ENCODE results near the gene TPPP3. TPM values are rescaled to one million over a fixed set of nuclear protein-coding genes. Genes with fewer than 3 reads are reported as not detected.

TPPP3 gene
- total RNA-seq: 100 to 1,000 TPM in 1 of 4 donors, 10 to 100 TPM in 3; 32.0 to 116 (median 41.3) TPM

DNA sequence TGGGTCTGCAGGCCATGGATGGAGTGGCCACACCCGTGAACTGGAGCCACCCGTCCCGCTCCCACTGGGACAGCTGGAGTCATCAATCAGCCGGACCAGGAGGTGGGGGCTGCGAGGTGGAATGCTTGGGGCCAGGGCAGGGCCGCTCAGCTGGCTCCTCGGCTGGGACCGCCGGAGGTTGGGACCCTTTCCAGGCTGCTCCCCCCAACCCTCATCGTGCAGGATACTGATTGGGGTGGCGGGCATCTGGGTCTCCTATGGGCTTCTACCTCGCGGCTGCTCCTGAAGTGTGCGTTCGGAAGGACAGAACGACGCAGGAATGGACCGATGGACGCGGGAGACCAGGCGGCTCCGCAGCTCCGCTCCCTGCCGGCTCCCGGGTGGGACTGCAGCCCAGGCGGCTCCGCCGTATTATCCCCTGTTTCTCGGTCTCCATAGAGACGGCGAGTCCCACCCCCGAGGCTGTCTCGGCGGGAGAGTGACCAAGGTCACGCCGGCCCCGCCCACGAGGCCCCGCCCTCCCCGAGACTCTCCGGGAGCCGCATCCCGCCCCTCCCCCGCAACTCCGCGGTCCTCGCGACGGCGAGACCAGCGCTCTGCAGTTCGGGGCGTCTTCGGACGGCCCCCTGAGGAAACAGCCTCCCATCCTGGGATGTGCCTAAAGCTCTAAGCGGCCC, at the start of gene TPPP3:
Gene TPPP3, minus strand, starts transcription at position 388 of the 677 bp plus-strand sequence. CDS start 2,387 bp downstream, outside the sequence.
- no peak for DNase-seq (ENCODE audit: extremely low spot score)
- H3K36me3 ChIP-seq: peaks cover 0 to 18% (median 0%) of the 10 kb centered on the region in 4 donors
- WGBS: no CpG with 5 or more reads among the region's 56 CpGs
- no peaks in the 10 kb centered on the region for H3K9me3 ChIP-seq
- TF ChIP-seq POLR2AphosphoS5 (IDR thresholded peaks at IDR 0.05) (peak; percentile 76 to 91), EP300 (IDR thresholded peaks at IDR 0.05) (no peak)
- TF ChIP-seq, protein P1, sequence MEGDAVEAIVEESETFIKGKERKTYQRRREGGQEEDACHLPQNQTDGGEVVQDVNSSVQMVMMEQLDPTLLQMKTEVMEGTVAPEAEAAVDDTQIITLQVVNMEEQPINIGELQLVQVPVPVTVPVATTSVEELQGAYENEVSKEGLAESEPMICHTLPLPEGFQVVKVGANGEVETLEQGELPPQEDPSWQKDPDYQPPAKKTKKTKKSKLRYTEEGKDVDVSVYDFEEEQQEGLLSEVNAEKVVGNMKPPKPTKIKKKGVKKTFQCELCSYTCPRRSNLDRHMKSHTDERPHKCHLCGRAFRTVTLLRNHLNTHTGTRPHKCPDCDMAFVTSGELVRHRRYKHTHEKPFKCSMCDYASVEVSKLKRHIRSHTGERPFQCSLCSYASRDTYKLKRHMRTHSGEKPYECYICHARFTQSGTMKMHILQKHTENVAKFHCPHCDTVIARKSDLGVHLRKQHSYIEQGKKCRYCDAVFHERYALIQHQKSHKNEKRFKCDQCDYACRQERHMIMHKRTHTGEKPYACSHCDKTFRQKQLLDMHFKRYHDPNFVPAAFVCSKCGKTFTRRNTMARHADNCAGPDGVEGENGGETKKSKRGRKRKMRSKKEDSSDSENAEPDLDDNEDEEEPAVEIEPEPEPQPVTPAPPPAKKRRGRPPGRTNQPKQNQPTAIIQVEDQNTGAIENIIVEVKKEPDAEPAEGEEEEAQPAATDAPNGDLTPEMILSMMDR (IDR thresholded peaks at IDR 0.05): peak; percentile 60 to 95 (median 66)
- peaks cover 63 to 91% (median 87%) of the 10 kb centered on the region in 4 donors for H3K4me1 ChIP-seq
- H3K27me3 ChIP-seq: no peaks in the 10 kb centered on the region
- peak within 1 kb of the TSS; percentile 62 to 74 (median 64) for H3K4me3 ChIP-seq
- H3K27ac ChIP-seq (replicated peaks in 1 of 4): peak within 1 kb of the TSS; percentile 80 to 88 (median 81)
- intact Hi-C loops (cut with DNase I): no loop called here

DNA sequence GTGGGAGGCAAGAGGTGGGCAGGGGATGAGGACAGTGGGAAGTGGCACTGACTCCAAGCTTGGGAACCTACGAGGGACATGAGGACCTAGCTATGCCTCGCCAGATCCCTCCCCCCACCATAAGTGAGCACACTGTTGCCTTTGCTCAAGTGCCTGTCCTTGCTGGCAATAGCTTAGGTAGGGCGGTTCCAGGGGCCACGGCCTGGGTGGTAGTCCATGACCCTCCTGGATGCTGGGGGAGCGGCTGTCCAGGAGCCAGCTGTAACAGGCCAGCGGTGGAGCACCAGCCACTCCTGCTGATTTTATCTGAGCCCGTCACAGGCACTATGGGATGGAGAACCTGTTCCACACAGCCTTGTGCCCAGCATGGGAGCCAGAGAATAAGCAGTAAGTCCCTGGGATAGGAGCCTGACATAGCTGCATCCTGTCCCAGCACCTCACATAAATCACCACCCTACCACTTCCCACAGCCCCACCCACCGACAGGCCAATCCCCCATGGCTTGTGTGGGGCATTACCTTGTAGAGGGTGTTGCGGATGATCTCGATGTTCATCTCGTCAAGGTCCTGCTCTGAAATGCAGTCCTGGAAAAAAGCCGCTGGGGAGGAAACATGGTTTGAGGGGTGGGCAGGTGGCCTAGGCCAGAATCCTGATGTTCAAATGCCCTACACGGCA, 49.4 kb upstream of the TPPP3 start:
- H3K9me3 ChIP-seq: no peaks in the 10 kb centered on the region
- H3K4me1 ChIP-seq: peaks cover 60 to 71% (median 64%) of the 10 kb centered on the region in 4 donors
- H3K4me3 ChIP-seq: no peak overlapping the region
- peaks cover 18 to 84% (median 46%) of the 10 kb centered on the region in 4 donors for H3K36me3 ChIP-seq
- intact Hi-C loops (cut with DNase I): no loop called here
- peak overlapping the region in 3 of 4 donors; percentile 24 to 71 (median 48) for H3K27ac ChIP-seq (replicated peaks in 1 of 4)
- TF ChIP-seq POLR2A (IDR thresholded peaks at IDR 0.05; ENCODE audit: low read depth) (no peak), POLR2AphosphoS5 (IDR thresholded peaks at IDR 0.05) (no peak), EP300 (IDR thresholded peaks at IDR 0.05) (no peak)
- TF ChIP-seq, protein P1 (IDR thresholded peaks at IDR 0.05): no peak
- DNase-seq (ENCODE audit: extremely low spot score): no peak
- H3K27me3 ChIP-seq: no peaks in the 10 kb centered on the region
- 90% methylated on average over 11 of the region's 13 CpGs for WGBS

- Histone ChIP-seq H3K9me3 (no peaks in the 10 kb centered on the region), H3K27me3 (no peaks in the 10 kb centered on the region), H3K4me3 (no peak overlapping the region), H3K27ac (replicated peaks in 1 of 4) (peak overlapping the region in 1 of 4 donors; percentile 34), H3K36me3 (peaks cover 18 to 85% (median 53%) of the 10 kb centered on the region in 4 donors), H3K4me1 (peaks cover 51 to 63% (median 55%) of the 10 kb centered on the region in 4 donors)
- 79% methylated on average over 5 of the region's 5 CpGs for WGBS
- intact Hi-C loops (cut with DNase I): no loop called here
- DNase-seq (ENCODE audit: extremely low spot score): no peak
- TF ChIP-seq POLR2AphosphoS5 (IDR thresholded peaks at IDR 0.05): no peak
- TF ChIP-seq, protein P1 (IDR thresholded peaks at IDR 0.05): no peak
- TF ChIP-seq POLR2A (IDR thresholded peaks at IDR 0.05; ENCODE audit: low read depth): no peak
- no peak for TF ChIP-seq EP300 (IDR thresholded peaks at IDR 0.05)
These were observed 48.6 kb upstream of the TPPP3 start for GRCh38 chr16:67441907-67442306.

DNA sequence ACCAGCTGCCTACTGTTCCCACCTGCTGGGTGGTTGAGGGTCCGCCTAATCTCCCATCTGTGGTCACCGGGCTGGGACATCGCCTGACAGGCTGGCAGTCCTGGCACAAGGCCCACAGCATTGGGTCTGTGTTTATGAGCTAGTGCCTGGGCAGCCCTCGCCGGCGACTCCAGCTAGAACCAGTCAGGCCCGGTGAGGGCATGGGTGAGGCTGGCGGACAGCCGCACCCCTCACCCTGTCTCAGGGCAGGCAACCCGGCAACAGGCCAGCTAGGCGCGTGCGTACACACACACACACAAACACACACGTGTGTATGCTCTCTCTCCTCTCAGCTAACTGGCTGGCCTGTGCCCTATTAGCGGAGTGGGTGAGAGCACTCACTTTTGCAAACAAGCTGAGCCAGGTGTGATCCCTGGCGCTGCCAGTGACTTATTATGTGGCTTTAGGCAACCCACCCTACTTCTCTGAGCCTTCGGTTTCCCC, 48.0 kb upstream of the TPPP3 start:
- no peak overlapping the region for H3K4me3 ChIP-seq
- no peak overlapping the region for H3K27ac ChIP-seq (replicated peaks in 1 of 4)
- H3K36me3 ChIP-seq: peaks cover 18 to 91% (median 59%) of the 10 kb centered on the region in 4 donors
- DNase-seq (ENCODE audit: extremely low spot score): no peak
- no peaks in the 10 kb centered on the region for H3K9me3 ChIP-seq
- intact Hi-C loops (cut with DNase I): no loop called here
- TF ChIP-seq POLR2A (IDR thresholded peaks at IDR 0.05; ENCODE audit: low read depth): no peak
- TF ChIP-seq EP300 (IDR thresholded peaks at IDR 0.05): no peak
- TF ChIP-seq POLR2AphosphoS5 (IDR thresholded peaks at IDR 0.05): no peak
- TF ChIP-seq, protein P1 (IDR thresholded peaks at IDR 0.05): no peak
- peaks cover 45 to 57% (median 49%) of the 10 kb centered on the region in 4 donors for H3K4me1 ChIP-seq
- WGBS: 87% methylated on average over 16 of the region's 17 CpGs
- H3K27me3 ChIP-seq: no peaks in the 10 kb centered on the region

Measured in esophagus muscularis mucosa (tissue), 4 donors.